NCI-H2029 (cell line): Measurements from ENCODE around the gene TEX13D.
"Not testable (repeated sequence)": the region's sequence is repeated elsewhere in the genome, so short reads cannot be mapped to it uniquely, and the experiment has no call there.

Source experiments
- DNase-seq: peaks from one replicate; lab custom pipeline; 2025; lab: John Stamatoyannopoulos, UW

TEX13D gene

DNA sequence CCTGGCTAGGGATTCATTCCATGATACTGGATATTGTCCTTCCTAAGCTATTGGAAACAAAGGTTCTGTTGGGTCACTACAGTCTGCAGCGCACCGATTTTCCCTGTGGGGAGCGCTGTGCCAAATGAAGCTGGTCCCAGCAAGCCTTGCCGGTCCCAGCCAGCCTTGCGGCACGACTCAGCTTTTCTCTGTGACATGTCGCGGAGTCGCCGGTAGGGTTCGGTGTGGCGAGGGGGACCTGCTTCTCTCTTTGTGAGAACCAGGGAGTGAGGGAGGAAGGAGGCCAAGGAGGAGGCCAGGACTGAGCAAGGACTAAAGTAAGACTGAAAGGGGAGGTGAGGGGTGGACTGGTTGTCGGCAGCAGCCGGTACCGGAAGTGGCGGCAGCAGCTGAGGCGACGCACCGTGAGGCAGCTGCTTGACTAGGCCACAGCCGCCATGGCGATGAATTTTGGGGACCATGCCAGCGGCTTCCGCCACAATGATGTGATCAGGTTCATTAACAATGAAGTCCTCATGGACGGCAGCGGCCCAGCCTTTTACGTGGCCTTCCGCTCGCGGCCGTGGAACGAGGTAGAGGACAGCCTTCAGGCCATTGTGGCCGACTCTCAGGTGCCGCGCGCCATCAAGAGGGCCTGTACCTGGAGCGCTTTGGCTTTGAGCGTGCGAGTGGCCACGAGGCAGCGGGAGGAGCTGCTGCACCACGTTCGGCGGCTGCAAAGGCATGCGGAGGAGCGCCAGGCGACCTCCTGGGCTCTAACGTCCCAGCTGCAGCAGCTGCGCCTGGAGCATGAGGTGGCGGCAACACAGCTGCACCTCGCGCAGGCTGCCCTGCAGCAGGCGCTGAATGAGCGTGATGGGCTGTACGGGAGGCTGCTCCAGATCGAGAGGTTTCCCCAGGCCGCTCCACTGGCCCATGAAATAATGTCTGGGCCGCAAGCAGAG, at the start of gene TEX13D:
TEX13D (plus strand) TSS at position 180 of the 944 bp plus-strand sequence; CDS start at position 438, 258 bp downstream.
- no peak for DNase-seq

DNA sequence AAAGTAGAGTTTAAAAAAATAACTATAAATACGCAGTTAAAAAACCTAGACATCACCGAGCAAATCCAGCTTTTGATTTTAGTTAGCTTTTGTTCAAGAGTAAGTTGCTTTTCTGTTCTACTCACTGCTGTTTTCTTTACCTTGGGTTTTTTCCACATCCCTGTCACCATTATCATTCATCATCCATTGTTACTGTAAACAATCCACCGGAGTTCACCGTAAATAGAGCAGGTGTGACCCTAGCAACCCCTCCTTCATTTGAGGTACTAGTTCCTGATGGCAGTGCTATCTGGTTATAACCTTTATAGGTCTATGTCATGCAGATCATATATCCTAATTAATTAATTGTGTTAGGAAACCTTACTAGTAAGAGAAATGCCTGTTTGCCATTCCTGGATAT, 43.0 kb upstream of the TEX13D start:
- DNase-seq: peak; percentile 78

DNA sequence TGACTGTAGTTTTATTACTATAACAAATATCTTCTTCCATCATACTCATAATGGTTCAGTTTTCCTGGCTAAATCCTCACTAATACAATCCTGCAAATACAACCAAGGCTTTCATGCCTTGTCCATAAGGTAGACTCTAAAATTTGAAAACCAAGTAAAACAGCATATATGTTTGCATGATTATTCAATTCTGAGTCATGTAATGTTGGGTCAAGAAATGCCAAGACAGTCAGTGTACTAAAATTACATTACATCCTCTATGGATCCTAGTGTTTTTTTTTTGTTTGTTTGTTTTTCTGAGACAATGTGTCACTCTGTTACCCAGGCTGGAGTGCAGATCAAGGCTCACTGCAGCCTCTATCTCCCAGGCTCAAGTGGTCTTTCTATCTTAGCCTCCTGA, 38.6 kb upstream of the TEX13D start:
- no peak for DNase-seq

DNA sequence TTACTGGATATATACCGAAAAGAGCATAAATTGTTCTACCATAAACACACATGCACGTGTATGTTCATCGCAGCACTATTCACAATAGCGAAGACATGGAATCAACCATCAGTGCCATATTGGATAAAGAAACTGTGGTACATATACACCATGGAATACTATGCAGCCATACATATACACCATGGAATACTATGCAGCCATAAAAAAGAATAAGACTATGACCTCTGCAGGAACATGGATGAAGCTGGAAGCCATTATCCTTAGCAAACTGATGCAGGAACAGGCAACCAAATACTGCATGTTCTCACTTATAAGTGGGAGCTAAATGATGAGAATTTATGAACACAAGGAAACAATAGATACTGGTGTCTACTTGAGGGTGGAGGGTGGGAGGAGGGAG, 33.1 kb upstream of the TEX13D start:
- DNase-seq: not testable (repeated sequence)

DNA sequence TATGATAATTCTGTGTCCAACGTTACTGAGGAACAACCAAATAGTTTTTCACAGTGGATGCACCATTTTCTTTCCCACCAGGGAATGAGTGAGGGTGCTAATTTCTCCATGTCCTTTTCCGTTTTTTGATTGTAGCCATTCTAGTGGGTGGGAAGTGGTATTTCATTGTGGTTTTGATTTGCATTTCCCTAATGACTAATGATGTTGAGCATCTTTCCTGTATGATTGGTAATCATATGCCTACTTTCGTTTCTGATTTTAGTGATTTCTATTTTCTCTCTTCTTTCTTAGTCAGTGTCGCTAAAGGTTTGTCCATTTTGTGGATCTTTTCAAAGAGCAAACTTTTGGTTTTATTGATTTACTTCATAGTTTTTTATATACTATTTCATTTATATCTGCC, 32.1 kb upstream of the TEX13D start:
- no peak for DNase-seq

DNA sequence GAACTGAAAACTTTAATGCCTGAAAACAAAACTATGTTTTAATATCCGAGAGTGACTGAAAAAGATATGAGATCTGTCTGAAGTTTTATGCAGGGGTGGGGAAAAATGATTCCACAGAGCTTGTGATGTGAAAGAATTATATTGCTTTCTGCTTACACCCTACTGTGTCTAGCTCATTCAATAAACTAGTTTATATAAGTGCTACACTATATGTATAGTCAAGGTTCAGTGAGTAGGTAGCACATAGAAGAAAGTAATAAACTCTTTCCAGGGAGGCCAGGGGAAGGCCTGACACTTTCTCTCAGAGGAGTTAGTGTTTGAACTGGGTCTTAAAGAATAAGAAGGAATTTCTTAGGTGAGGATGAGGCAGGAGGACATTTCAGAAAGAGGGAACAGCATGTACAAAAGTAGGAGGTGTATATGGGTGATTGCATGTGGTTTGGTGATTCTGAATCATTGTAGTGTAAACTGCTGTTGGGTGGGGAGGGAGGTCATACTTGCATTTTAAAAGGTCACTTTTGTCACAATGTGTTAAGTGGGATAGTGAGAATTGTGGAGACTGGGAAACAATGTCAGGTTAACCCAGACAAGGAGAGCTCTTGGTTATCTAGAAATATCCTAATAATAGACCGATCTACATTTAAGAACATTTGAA, 25.1 kb upstream of the TEX13D start:
- no peak for DNase-seq

DNA sequence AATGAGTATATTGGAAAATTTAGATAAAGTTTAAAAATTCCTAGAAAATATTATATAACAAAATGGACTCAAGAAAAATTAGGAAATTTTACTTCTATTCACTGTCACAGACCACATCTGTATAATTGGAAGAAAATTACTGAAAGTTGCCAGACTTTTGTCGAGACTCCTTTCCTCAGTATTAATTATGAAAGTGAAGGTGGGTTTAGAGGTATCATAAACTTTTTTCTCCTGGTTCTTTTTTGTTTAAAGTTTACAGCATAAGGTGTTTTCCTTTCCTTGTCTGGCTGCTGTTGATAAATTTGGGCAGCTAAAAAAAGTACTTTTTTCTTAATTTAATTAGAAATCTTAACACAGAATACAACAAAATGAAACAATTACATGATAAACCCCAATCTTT, 6.7 kb upstream of the TEX13D start:
- DNase-seq: no peak

DNA sequence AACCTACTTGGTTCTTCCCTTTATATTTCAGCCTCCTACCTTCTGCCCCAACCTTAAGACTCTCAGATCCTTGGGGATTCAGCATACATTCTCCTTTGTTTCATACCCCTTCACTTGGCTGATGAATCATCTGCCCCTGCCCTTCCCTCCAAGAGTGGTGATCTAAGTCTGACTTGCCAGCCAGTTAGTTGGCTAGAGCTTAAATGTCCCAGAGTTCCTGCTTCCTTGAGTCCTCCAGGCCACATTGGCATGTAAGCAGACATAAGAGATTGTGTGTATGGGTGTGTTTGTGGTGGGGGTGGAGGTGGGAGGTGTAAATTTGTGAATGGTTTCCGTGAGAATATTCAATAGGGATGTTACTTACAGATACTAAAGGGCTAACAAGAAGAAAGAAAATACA, 3.7 kb upstream of the TEX13D start:
- no peak for DNase-seq

DNA sequence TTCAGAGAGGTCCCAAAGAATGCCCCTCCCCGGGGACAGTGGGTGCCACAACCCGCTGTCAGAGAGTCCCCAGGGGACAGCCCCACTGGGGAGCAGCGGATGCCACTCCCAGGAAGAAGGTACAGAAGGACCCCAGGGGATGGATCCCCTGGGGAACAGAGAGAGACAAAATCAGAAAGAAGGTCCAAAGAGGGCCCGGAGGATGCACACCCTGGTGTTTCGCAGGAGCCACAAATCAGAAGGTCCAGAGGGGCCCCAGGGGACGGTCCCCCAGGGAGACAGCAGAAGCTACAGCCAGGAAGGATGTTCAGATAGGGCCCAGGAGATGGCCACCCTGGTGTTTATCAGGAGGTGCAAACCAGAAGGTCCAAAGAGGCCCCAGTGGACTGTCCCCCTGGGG, 1.4 kb downstream of the TEX13D start:
- no peak for DNase-seq

DNA sequence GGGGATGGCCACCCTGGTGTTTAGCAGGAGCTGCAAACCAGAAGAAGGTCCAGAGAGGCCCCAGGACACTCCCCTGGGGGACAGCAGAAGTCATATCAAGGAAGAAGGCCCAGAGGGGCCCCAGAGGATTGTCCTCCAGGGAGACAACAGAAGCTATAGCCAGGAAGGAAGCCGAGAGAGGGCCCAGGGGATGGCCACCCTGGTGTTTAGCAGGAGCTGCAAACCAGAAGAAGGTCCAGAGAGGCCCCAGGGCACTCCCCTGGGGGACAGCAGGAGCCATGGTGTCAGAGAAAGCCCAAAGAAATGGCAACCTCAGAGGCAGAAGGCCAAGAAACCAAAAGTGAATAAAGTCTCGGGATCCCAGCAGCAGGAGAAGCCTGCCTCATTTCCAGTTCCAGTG, 2.1 kb downstream of the TEX13D start:
- not testable (repeated sequence) for DNase-seq

DNA sequence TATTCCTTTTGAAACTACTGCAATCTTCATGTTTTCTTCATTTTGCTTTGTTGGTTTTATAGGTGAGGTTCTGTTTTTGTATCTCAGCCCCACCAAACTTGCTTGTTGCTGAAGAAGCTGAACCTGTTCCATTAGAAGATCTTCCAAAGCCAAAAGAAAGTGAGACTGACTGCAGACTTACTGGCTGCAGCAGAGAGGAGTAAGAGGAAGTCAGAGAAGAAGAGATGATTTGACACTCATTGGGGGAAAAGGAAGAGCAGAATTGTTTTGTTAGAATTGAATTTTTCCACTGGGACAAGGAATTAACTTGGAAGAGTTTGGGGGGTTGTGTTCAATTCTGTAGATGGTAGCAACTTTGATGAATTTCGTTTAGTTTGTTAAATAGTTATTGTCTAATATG, 3.1 kb downstream of the TEX13D start:
- DNase-seq: no peak

DNA sequence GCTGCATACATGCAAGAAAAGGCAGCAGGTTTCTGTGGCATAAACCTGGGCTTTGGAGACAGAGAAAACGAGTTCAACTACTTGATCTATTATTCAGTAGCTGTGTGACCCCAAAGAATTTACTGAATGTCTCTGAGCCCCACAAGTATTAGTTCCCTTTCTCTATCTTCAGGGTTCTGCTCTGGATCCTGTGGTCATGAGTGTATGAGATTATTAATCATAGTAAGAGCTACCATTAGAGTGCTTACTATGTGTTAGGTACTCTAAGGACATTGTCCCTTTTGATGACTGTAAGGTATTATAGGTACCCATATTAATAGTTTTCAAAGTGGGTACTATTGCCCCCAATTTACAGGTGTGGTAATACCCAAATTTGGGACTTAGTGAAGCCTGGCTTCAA, 5.5 kb downstream of the TEX13D start:
- DNase-seq: no peak

DNA sequence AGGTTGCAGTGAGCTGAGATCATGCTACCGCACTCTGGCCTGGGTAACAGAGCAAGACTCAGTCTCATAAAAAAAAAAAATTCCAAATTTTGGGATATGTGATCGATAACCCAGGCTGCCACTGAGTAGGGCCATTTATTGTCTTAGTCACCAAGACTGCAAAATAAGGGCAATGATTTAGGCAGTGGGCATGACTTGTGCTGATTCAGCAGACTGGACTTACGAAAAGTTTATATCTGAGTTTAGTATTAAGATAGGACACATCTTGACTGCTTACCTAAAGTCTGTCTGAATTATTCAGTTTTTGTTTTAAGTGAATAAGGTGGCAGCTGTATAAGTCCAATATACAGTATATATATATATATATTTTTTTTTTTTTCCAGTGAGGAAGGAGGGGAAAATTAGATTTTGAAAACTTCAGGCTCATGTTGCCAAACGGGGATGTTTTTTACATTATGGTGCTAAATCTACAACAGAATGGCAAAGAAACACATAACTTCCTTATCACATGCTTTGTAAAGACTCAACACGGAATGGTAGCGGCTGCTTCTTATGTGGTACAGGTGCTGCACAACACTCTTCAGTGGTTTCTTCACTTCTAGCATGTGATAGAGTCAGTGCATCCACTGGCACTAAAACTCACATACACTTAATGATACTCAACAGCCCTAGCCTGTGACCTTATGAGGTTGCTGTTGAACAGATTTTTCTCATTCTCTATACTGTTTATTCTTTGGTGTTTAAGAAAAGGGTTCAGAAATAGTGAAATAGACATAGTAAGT, 6.5 kb downstream of the TEX13D start:
- no peak for DNase-seq

DNA sequence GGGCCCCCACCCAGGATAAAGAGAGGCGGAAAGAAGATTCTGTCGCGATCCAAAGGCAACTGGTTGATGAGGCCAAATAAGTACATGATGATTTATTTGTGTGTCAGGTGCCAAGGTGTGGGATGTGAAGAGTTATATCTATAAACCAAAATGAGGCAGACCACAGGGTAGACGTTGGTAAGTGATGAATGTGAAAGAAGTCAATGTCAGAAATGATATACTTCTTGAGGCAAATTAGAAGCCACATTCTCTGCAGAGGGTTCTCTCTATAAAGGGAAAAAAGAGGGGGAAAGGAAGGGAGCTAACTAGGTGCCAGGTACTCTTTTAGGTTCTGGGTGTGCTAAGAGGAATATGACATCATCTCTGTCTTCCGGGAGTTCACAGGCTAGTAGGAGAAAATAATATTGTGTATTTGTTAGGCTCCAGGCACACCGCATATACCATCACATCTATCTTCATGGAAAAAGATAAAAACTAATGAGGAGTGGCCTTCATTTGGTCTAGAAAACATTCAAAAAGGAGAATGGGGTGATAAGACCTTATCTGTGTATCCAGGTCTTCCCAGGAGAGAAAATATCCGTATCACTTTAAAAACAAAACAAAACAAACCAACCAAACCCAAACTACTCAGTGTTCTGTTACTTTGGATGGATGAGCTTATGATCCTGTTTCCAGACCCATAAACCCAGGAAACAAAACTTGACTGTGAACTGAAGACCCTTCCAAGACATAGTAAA, 9.1 kb downstream of the TEX13D start:
- DNase-seq: no peak

DNA sequence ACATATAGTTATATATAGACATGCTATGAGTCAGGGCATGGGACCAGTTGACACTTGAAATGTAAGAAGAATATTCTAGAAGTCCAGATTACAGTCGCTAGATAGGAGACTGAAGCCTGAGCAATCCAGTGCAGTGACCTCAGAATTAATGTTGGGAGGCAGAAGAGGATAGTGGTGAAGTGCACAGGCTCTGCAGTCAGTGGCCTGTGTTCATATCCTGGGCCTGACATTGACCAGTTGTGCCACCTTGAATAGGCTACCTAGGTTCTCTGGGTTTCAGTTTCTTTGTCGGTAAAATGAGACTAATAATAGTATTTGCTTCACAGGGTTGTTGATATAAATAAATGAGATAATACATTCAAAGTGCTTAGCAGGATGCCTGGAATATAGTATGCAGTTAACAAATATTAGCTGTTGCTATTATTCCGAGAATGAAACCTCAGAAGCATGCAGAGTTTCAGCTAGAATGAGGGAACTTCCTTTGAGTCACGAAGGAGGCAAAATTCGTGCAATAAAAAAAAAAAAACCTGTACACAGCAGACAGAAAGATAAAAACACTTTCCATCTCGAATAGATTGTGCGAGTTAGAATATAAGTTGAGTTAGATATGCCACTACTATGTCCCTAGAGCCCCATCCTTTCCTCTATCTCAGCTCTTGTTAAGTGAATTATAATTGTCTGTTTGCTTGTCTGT, 9.9 kb downstream of the TEX13D start:
- no peak for DNase-seq

DNA sequence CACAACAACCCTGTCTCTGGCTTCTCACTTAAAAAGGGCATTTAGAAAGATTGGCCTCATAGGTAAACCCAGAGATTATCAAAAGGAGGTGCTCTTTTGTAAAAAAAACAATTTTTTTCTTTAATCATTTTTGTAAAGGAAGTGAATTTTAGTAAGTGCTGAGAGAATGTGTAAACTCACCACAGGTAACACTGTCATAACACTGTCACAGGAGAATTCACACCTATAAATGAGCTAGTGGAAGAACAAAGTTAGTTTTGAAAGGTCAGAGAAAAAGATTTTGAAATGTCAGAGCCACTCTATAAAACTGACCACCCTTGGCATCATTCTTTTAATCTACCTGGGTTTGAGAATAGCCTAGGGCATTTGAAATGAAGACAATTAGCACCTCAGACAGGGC, 10.6 kb downstream of the TEX13D start:
- no peak for DNase-seq

DNA sequence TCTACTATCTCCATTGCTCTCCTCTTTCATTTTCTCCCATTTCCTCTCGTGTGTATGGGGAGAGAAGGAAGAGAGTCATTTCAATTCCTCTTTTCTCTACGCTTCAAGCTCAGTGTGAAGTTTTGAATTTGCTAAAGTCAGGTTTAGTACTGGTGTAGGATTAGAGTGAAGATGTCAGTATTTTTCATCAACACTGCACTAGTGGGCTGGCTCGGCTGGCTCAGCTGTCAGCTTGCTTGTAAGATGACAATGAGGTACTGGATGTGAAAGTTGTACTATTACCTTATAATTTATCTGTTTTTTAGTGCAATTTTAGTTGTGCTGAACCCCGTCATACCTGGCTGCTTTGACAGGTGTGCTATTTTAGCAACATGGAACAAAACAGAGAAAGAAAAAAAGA, 11.8 kb downstream of the TEX13D start:
- no peak for DNase-seq

DNA sequence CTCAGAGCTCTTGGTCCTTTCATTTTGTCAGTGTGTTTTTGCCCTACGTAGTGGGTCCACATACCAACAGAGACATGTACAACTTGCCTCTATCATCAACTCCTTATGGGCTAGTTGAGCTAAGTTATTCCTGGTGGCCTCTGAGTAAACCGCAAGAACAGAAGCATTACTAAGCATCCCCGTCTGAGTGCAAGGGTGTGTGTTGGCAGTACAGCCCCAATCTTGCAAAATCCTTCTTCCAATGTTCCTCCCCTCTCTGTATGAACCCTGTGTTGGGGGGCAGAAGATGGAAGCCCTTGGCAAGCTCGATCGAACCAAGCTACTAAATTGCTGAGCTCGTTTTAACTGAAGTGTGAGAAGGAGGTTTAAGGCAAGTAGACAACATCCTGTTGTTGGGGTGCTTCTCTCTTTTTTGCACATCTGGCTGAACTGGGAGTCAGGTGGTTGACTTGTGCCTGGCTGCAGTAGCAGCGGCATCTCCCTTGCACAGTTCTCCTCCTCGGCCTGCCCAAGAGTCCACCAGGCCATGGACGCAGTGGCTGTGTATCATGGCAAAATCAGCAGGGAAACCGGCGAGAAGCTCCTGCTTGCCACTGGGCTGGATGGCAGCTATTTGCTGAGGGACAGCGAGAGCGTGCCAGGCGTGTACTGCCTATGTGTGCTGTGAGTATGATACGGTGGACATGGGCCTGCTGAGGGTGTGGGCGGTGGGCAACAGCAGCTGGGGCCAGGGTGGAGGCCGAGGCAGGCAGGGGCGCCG, 13.8 kb downstream of the TEX13D start, which contains the start of gene SH2D1A:
SH2D1A (plus strand) TSS at position 447 of the 760 bp plus-strand sequence; CDS start at position 527, 80 bp downstream.
- no peak for DNase-seq

DNA sequence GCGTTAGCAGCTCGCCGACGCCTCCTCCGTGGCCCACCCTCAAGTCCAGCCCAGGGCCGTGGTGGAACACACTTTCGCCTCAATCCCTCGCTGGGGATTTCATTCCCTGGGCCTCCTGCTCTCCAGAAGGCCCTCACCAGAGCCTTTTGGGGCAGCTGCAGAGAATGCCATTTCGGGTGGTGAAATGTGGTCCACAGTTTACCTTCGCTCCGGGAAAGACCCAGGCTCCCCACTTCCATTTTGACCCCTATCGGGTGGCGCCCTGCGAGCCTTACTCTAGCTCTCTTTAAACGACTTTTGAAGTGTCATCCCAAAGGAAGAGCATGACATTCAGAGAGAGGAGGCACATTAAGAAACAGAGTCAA, 14.4 kb downstream of the TEX13D start:
- no peak for DNase-seq

DNA sequence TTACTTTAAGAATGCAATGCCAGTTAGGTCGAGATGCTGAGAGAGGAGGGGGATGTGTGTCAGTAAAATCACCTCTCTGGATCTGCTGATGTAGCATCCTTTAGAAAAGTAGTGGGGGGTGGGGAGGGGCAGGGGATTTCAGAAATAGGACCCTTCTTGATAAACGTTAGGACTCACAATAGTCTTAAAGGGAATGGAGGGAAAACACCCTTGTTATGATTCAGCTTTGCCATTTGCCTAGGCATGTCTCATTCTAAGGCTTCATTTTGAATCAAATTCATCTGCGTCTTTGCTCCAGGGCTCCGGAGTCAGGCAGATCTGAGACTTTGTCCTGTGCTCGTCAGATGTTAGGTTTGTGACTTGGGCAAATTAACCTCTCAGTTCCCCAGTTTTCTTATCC, 14.8 kb downstream of the TEX13D start:
- no peak for DNase-seq
